Pancreas (tissue), 10 donors: ENCODE measurements around the gene MRPL19. TPM values are rescaled to one million over a fixed set of nuclear protein-coding genes. Genes with fewer than 3 reads are reported as not detected.

ENCODE experiments used
- ATAC-seq, 4 donors: fragments of 200-7000 bp; cut with Tn5 transposase; one replicate each; pipeline versions ENCODE4 v1.8.0 to v1.9.1; 2020; ENCODE audit warnings: mild to moderate bottlenecking in 4 of 4, moderate library complexity in 4 of 4
- DNase-seq, 6 donors: peaks; one replicate each; pipeline ENCODE4 v3.0.0-alpha.2; 2020
- FAIRE-seq: peaks from 2 replicates; lab custom pipeline; 2012; peaks lifted over from hg19 to GRCh38; lab: Jason Lieb, UNC
- H3K27ac ChIP-seq, 4 donors: fragments of 200-600 bp; sonication (generic); 1 replicate in 3 of 4; 2 replicates in 1 of 4; pipeline versions ENCODE4 v1.5.0 to v1.8.0; 2020
- H3K27me3 ChIP-seq, 4 donors: fragments of 200-600 bp; one replicate each; pipeline ENCODE4 v1.8.0; 2021
- H3K36me3 ChIP-seq, 3 donors: fragments of 200-600 bp; sonication (generic) in 1 of 3; one replicate each; pipeline versions ENCODE4 v1.5.0 to v1.8.0; 2020 to 2021
- H3K4me1 ChIP-seq, 3 donors: fragments of 200-600 bp; one replicate each; pipeline ENCODE4 v1.8.0; 2021
- H3K4me3 ChIP-seq, 4 donors: fragments of 200-600 bp; sonication (generic) in 2 of 4; one replicate each; pipeline versions ENCODE4 v1.5.0 to v1.8.0; 2020 to 2021
- H3K9me3 ChIP-seq, 4 donors: fragments of 200-600 bp; one replicate each; pipeline ENCODE4 v1.8.0; 2021
- WGBS, 2 donors: extraction: QIAGEN DNeasy Blood & Tissue Kit; methylation state at CpG; one replicate each; pipeline ENCODE4 v1.1.7; 2013; 5-methylcytosine and 5-hydroxymethylcytosine counted together
- intact Hi-C, 3 donors: fragments of 100-400 bp; cut with DNase I; formaldehyde crosslinking; loops; one replicate each; pipeline versions ENCODE4 v1.11.1 to v1.14.2; 2022
- polyA plus RNA-seq, 2 donors: library from polyadenylated mRNA; stranded (reverse); fragments of 200-250 nt; gene quantifications; one replicate each; pipeline ENCODE4 v1.2.3, GENCODE V29; 2013
- total RNA-seq, 6 donors: library from RNA; stranded (reverse); fragmentation: NEBNext Ultra II Directional in 4 of 6; extraction: Animal tissue kit (Norgen Biotek cat#: 25700) in 4 of 6; gene quantifications; one replicate each; pipeline versions ENCODE4 v1.2.1 to v1.2.4, GENCODE V29; 2021 to 2023
- TF ChIP-seq, protein P1 (sequence below), 4 donors: fragments of 200-600 bp; sonication (generic) in 3 of 4; IDR thresholded peaks; one replicate each; pipeline versions ENCODE4 v1.5.0 to v1.8.0; 2021; ENCODE audit warnings: antibody characterized with exemption in 4 of 4
- donor health status: healthy with polysubstance abuse.
- donor health status: DM: no; HTN: no; CAD: no; lungs with moderate emphysema.
- donor health status: DM: no; HTN: no; CAD: no.
- donor health status: control.
- donor health status: control.
- donor health status: Bipolar disorder and iron deficiency.
- donor health status: DM: yes; HTN: yes; CAD: no.
- donor health status: DM: no; HTN: no; CAD: no.
- donor health status: DM: no; HTN: no; CAD: no.
- donor health status: DM: yes; HTN: yes; CAD: no.

Gene MRPL19
- total and polyA plus RNA-seq, 8 donors = 7.5 to 28.5 (median 18.8) TPM

- H3K27ac ChIP-seq = peak overlapping the region; percentile 63 to 84 (median 78)
- H3K4me1 ChIP-seq = peaks cover 2 to 14% (median 8%) of the 10 kb centered on the region in 3 donors
- peak overlapping the region; percentile 82 to 97 (median 92) for H3K4me3 ChIP-seq
- FAIRE-seq = no peak
- H3K36me3 ChIP-seq = no peaks in the 10 kb centered on the region
- DNase-seq = no peak
- intact Hi-C loops = no loop called here
- TF ChIP-seq, protein P1, sequence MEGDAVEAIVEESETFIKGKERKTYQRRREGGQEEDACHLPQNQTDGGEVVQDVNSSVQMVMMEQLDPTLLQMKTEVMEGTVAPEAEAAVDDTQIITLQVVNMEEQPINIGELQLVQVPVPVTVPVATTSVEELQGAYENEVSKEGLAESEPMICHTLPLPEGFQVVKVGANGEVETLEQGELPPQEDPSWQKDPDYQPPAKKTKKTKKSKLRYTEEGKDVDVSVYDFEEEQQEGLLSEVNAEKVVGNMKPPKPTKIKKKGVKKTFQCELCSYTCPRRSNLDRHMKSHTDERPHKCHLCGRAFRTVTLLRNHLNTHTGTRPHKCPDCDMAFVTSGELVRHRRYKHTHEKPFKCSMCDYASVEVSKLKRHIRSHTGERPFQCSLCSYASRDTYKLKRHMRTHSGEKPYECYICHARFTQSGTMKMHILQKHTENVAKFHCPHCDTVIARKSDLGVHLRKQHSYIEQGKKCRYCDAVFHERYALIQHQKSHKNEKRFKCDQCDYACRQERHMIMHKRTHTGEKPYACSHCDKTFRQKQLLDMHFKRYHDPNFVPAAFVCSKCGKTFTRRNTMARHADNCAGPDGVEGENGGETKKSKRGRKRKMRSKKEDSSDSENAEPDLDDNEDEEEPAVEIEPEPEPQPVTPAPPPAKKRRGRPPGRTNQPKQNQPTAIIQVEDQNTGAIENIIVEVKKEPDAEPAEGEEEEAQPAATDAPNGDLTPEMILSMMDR (IDR thresholded peaks at IDR 0.05) = no peak
- ATAC-seq = peak in 3 of 4 donors; percentile 1 to 25 (median 14)
- H3K9me3 ChIP-seq = no peaks in the 10 kb centered on the region
- WGBS, 2 donors = 62 to 64% methylated on average over 9 of the region's 9 CpGs
- no peaks in the 10 kb centered on the region for H3K27me3 ChIP-seq
Measured at GRCh38 chr2:75646090-75646582, 447 bp upstream of the MRPL19 start.

DNA sequence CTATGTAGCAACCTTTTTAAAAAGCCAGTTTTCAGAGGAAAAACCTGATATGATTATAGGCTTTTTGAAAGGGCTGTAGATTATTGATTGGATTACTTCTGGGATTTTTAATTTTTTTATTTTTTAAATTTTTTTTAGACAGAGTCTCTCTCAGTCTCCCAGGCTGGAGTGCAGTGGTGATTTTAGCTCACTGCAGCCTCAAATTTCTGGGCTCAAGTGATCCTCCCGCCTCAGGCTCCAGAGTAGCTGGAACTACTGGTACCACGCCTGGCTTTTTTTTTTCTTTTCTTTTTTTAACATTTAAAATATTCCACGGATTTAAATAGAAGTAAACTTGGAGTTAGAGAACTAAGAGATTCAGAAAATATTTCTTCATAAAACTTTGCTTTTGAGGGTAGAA is 1.2 kb downstream of the MRPL19 start:
- H3K4me1 ChIP-seq = peaks cover 0 to 11% (median 4%) of the 10 kb centered on the region in 3 donors
- H3K27me3 ChIP-seq = no peaks in the 10 kb centered on the region
- intact Hi-C loops = no loop called here
- WGBS, 2 donors = 45 to 80% methylated on average over 3 of the region's 3 CpGs
- ATAC-seq (no peak), DNase-seq (no peak), FAIRE-seq (no peak)
- no peaks in the 10 kb centered on the region for H3K9me3 ChIP-seq
- H3K4me3 ChIP-seq = peak overlapping the region in 2 of 4 donors; percentile 90 to 95
- H3K36me3 ChIP-seq = peaks cover 0 to 10% (median 2%) of the 10 kb centered on the region in 3 donors
- TF ChIP-seq, protein P1 (IDR thresholded peaks at IDR 0.05) = no peak
- no peak overlapping the region for H3K27ac ChIP-seq

- Histone ChIP-seq H3K36me3 (peaks cover 0 to 52% (median 20%) of the 10 kb centered on the region in 3 donors), H3K27ac (no peak overlapping the region), H3K9me3 (no peaks in the 10 kb centered on the region), H3K27me3 (no peaks in the 10 kb centered on the region), H3K4me1 (no peaks in the 10 kb centered on the region), H3K4me3 (no peak overlapping the region)
- intact Hi-C loops = no loop called here
- DNase-seq (no peak), ATAC-seq (no peak), FAIRE-seq (no peak)
- 97 to 98% methylated on average over 2 of the region's 2 CpGs for WGBS, 2 donors
- TF ChIP-seq, protein P1 (IDR thresholded peaks at IDR 0.05) = no peak
Measured at GRCh38 chr2:75654012-75654411, 7.4 kb downstream of the MRPL19 start.

- Histone ChIP-seq H3K4me1 (no peaks in the 10 kb centered on the region), H3K9me3 (no peaks in the 10 kb centered on the region), H3K27me3 (no peaks in the 10 kb centered on the region), H3K36me3 (peaks cover 0 to 62% (median 25%) of the 10 kb centered on the region in 3 donors), H3K4me3 (no peak overlapping the region), H3K27ac (no peak overlapping the region)
- intact Hi-C loops = no loop called here
- FAIRE-seq (no peak), ATAC-seq (no peak), DNase-seq (no peak)
- TF ChIP-seq, protein P1 (IDR thresholded peaks at IDR 0.05) = no peak
- 87 to 89% methylated on average over 1 of the region's 1 CpG for WGBS, 2 donors
Measured at GRCh38 chr2:75655861-75656260, 9.3 kb downstream of the MRPL19 start.

GRCh38 chr2:75656563-75656962 is 10.0 kb downstream of the MRPL19 start:
- H3K36me3 ChIP-seq = peaks cover 0 to 63% (median 25%) of the 10 kb centered on the region in 3 donors
- 85 to 91% methylated on average over 1 of the region's 1 CpG for WGBS, 2 donors
- no peaks in the 10 kb centered on the region for H3K4me1 ChIP-seq
- DNase-seq = no peak
- FAIRE-seq = no peak
- TF ChIP-seq, protein P1 (IDR thresholded peaks at IDR 0.05) = no peak
- H3K27me3 ChIP-seq = no peaks in the 10 kb centered on the region
- ATAC-seq = no peak
- no peak overlapping the region for H3K27ac ChIP-seq
- H3K4me3 ChIP-seq = no peak overlapping the region
- H3K9me3 ChIP-seq = no peaks in the 10 kb centered on the region
- intact Hi-C loops = no loop called here
